Measurements from ENCODE around the gene KCMF1. TPM values are rescaled to one million over a fixed set of nuclear protein-coding genes. Genes with fewer than 3 reads are reported as not detected.
A peak's percentile ranks its signal among the peaks of the same experiment; 100 is the strongest.

The KCMF1 gene
- total and polyA plus RNA-seq, 2 donors from 2014 or later = 21.0 to 64.3 TPM

DNA sequence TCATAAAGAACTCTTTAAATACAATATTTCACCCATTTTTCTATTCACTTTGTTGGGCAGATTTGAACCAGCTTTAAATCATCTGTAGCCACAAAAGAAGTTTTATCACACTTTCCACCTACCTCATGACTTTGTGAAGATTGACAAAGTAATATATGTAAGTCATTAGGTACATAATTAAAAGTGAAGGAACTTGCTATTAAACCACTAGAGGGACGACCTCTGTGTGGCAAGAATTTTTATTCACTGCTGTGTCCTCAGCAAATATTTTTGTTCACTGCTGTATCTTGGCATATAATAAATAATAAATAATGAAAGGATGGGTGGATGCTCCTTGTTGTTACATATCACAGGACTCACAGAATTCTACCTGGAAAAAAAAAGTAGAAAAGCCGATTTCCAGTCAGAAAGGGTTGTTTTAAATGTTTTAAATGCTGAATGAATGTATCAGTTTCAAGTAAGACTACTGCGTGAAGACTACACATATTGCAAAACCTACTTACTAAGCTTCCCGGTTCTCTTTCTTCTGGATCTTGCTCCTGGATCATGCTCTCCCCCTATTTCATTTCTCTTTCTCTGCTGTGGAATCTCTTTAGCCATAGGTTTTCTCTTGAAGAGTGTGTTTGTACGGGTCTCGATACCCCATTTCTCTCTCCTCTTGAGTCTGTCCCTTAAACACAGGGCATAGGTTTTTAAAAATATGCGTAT lies 44.8 kb downstream of the KCMF1 start:
- TF ChIP-seq, protein P1, sequence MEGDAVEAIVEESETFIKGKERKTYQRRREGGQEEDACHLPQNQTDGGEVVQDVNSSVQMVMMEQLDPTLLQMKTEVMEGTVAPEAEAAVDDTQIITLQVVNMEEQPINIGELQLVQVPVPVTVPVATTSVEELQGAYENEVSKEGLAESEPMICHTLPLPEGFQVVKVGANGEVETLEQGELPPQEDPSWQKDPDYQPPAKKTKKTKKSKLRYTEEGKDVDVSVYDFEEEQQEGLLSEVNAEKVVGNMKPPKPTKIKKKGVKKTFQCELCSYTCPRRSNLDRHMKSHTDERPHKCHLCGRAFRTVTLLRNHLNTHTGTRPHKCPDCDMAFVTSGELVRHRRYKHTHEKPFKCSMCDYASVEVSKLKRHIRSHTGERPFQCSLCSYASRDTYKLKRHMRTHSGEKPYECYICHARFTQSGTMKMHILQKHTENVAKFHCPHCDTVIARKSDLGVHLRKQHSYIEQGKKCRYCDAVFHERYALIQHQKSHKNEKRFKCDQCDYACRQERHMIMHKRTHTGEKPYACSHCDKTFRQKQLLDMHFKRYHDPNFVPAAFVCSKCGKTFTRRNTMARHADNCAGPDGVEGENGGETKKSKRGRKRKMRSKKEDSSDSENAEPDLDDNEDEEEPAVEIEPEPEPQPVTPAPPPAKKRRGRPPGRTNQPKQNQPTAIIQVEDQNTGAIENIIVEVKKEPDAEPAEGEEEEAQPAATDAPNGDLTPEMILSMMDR (IDR thresholded peaks at IDR 0.05; ENCODE audit: borderline replicate concordance, extremely low read depth, insufficient read depth) = no peak
- Histone ChIP-seq H3K36me3 (ENCODE audit: control insufficient read depth in 2 of 3, insufficient read depth in 3 of 3, low read length in 3 of 3) (no peaks in the 10 kb centered on the region), H3K27me3 (ENCODE audit: control insufficient read depth, insufficient read depth, low read length) (no peaks in the 10 kb centered on the region), H3K4me3 (ENCODE audit: low read length in 3 of 3) (no peak overlapping the region), H3K9me3 (ENCODE audit: control insufficient read depth in 2 of 3, insufficient read depth in 1 of 3, low read length in 3 of 3) (no peaks in the 10 kb centered on the region), H3K4me1 (ENCODE audit: control insufficient read depth in 2 of 3, insufficient read depth in 2 of 3, low read depth in 1 of 3, low read length in 3 of 3) (peaks cover 0 to 8% (median 0%) of the 10 kb centered on the region in 3 donors), H3K9ac (ENCODE audit: low read length in 3 of 3) (peak overlapping the region in 1 of 3 donors; percentile 43), H3K27ac (ENCODE audit: low read depth in 2 of 2, low read length in 2 of 2) (no peak overlapping the region)
- FAIRE-seq = no peak
- intact Hi-C loops (cut with DNase I) = no loop called here
- DNase-seq = no peak

DNA sequence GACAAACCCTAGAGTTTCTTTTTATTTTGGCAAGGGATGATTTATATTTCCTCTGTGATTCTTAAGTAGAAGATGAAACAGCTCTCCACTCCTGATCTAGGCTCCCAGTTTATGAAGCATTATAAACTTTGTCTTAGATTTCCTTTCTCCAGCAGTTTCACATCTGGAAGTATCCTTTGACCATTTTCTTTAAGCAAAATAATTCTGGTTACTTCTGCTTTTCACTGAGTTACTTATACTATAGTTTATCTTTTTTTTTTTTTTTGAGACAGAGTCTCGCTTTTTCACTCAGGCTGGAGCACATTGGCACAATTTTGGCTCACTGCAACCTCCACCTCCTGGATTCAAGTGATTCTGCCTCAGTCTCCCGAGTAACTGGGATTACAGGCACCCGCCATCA lies 45.5 kb downstream of the KCMF1 start:
- FAIRE-seq (peak; percentile 39), DNase-seq (peak in 2 of 5 donors; percentile 20 to 46)
- Histone ChIP-seq H3K9ac (ENCODE audit: low read length in 3 of 3) (no peak overlapping the region), H3K9me3 (ENCODE audit: control insufficient read depth in 2 of 3, insufficient read depth in 1 of 3, low read length in 3 of 3) (no peaks in the 10 kb centered on the region), H3K4me3 (ENCODE audit: low read length in 3 of 3) (no peak overlapping the region), H3K27me3 (ENCODE audit: control insufficient read depth, insufficient read depth, low read length) (no peaks in the 10 kb centered on the region), H3K27ac (ENCODE audit: low read depth in 2 of 2, low read length in 2 of 2) (no peak overlapping the region), H3K36me3 (ENCODE audit: control insufficient read depth in 2 of 3, insufficient read depth in 3 of 3, low read length in 3 of 3) (no peaks in the 10 kb centered on the region), H3K4me1 (ENCODE audit: control insufficient read depth in 2 of 3, insufficient read depth in 2 of 3, low read depth in 1 of 3, low read length in 3 of 3) (peaks cover 0 to 8% (median 0%) of the 10 kb centered on the region in 3 donors)
- TF ChIP-seq, protein P1 (IDR thresholded peaks at IDR 0.05; ENCODE audit: borderline replicate concordance, extremely low read depth, insufficient read depth) = no peak
- intact Hi-C loops (cut with DNase I) = no loop called here

DNA sequence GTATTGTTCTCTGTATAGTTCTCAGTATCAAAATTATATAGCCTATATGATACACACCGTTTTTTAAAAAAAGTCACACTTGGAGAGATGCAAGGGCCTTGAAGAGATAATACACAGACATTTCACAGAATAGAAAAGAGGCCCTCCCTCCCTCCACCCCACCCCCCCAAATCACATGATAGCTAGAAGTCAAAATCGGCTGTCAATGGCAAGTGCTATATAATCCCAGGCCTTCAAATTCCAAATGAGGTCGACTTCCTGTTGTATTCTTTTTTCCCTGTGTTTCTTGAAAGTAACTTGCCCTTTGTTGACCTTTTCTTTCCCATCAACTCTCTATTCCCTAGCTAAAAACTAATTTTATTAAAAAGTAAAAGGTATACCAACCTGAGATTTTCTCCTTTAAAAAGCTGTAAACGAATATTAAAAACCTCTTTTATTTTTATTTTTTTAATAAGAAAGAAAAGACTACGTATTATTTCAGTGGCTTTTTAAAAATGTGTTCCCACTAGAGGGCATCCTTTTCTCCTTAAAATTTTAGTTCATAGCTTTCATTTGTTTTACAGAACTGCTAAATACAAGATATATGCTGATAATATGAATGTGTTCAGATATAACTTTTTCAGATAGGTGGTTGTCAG lies 46.6 kb downstream of the KCMF1 start:
- H3K27me3 ChIP-seq (ENCODE audit: control insufficient read depth, insufficient read depth, low read length) = no peaks in the 10 kb centered on the region
- no peaks in the 10 kb centered on the region for H3K36me3 ChIP-seq (ENCODE audit: control insufficient read depth in 2 of 3, insufficient read depth in 3 of 3, low read length in 3 of 3)
- peak; percentile 85 for FAIRE-seq
- no peaks in the 10 kb centered on the region for H3K9me3 ChIP-seq (ENCODE audit: control insufficient read depth in 2 of 3, insufficient read depth in 1 of 3, low read length in 3 of 3)
- no peak overlapping the region for H3K4me3 ChIP-seq (ENCODE audit: low read length in 3 of 3)
- intact Hi-C loops (cut with DNase I) = no loop called here
- peaks cover 0 to 8% (median 0%) of the 10 kb centered on the region in 3 donors for H3K4me1 ChIP-seq (ENCODE audit: control insufficient read depth in 2 of 3, insufficient read depth in 2 of 3, low read depth in 1 of 3, low read length in 3 of 3)
- TF ChIP-seq, protein P1 (IDR thresholded peaks at IDR 0.05; ENCODE audit: borderline replicate concordance, extremely low read depth, insufficient read depth) = peak; percentile 19
- peak in 2 of 5 donors; percentile 28 to 32 for DNase-seq
- no peak overlapping the region for H3K27ac ChIP-seq (ENCODE audit: low read depth in 2 of 2, low read length in 2 of 2)
- no peak overlapping the region for H3K9ac ChIP-seq (ENCODE audit: low read length in 3 of 3)

Data from kidney (tissue), 14 donors.